ENCODE measurements around the gene MAPRE2.

DNA sequence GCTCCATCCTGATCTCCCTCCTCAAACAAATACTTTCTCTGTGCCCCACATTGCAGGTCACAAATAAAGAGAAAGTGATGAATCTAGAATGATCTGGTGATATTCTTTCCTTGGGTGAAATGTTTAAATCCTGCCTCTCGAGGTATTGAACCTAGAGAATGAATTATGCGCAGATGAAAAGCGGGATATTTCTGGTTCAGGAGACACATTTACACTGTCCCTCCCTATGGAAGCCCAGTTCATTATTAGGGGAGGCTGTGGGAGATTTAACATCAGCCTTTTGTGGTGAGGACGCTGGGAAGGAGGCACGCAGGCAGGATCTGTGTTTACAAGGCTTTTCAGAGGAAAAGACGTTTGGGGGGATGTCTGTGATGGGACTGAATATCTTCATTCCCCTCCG is 20.6 kb downstream of the MAPRE2 start:
- TF ChIP-seq, protein P1, sequence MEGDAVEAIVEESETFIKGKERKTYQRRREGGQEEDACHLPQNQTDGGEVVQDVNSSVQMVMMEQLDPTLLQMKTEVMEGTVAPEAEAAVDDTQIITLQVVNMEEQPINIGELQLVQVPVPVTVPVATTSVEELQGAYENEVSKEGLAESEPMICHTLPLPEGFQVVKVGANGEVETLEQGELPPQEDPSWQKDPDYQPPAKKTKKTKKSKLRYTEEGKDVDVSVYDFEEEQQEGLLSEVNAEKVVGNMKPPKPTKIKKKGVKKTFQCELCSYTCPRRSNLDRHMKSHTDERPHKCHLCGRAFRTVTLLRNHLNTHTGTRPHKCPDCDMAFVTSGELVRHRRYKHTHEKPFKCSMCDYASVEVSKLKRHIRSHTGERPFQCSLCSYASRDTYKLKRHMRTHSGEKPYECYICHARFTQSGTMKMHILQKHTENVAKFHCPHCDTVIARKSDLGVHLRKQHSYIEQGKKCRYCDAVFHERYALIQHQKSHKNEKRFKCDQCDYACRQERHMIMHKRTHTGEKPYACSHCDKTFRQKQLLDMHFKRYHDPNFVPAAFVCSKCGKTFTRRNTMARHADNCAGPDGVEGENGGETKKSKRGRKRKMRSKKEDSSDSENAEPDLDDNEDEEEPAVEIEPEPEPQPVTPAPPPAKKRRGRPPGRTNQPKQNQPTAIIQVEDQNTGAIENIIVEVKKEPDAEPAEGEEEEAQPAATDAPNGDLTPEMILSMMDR (IDR thresholded peaks at IDR 0.05) = no peak
- no peak for TF ChIP-seq POLR2A (IDR thresholded peaks at IDR 0.05)
